KBM-7 (cell line): ENCODE results near the gene DDAH1.

Source experiments
- DNase-seq: peaks from one replicate; pipeline ENCODE4 v3.0.0-alpha.2; 2015
- in situ Hi-C: fragments of 300-500 bp; cut with MboI; formaldehyde crosslinking; loops from 2 replicates; pipeline ENCODE4 v1.14.3; 2020; ENCODE audit warnings: low sequenced_read_pairs, low pct_unique_long_range_greater_than_20kb, mixed read lengths

The DDAH1 gene

DNA sequence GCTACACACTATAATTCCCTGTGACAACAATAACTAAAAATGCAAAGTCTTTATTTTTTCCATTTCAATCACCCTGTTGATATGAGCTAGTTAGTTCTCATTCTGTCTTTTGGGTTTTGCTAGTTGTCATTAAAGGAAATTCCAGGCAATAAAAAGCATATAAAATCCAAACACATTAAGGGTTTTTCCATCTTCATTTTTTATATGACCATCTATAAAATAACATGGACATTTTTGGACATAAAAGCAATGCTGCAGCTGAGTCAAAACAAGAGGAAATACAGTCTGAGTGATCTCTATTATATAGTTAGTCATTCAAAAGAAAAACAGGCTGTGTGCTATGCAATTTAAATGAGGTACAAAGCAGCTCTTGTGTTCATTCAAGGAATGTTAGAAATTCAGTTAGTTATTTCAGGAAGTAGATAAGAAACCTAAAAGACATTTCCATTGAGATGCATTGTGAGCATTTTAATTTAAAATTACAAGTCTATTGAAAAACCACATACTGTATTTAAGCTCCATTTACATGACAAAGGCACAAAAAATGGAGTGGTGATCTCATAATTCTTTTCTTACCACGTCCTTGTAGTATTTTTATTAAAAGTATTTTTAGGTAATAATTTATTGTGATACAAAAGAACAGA lies 121.2 kb downstream of the DDAH1 start:
- no peak for DNase-seq
- in situ Hi-C loops: no loop called here

DNA sequence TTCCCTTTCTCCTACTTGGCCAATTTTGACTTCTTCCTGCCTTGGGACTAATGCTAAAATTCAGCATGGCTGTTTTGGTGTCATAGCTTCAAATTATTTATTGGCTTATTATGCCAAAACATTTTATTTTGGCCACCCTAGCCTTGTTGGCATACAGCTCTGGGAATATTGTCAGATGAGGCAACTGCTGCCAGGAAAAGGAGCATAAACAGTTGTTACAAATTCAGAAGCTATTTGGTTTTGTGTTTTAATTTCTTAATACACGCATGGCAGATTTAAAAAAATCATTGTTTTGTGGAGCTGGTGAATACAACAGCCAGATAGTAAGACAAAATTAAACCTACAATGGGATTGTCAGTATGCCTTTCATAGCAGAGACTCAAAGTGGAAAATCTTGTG lies 121.7 kb downstream of the DDAH1 start:
- DNase-seq: no peak

GRCh38 chr1:85342207-85342606 lies 122.8 kb downstream of the DDAH1 start:
- in situ Hi-C loops: no loop called here

More for the DNA sequence above, 121.7 kb downstream of the DDAH1 start:
- in situ Hi-C loops: no loop called here

GRCh38 chr1:85340427-85340826 lies 124.5 kb downstream of the DDAH1 start:
- no peak for DNase-seq
- in situ Hi-C loops: no loop called here

More at GRCh38 chr1:85342207-85342606, 122.8 kb downstream of the DDAH1 start:
- no peak for DNase-seq

GRCh38 chr1:85339656-85340399 lies 125.1 kb downstream of the DDAH1 start:
- DNase-seq: no peak
- in situ Hi-C loops: no loop called here

GRCh38 chr1:85339089-85339488 lies 125.9 kb downstream of the DDAH1 start:
- no peak for DNase-seq
- in situ Hi-C loops: no loop called here

DNA sequence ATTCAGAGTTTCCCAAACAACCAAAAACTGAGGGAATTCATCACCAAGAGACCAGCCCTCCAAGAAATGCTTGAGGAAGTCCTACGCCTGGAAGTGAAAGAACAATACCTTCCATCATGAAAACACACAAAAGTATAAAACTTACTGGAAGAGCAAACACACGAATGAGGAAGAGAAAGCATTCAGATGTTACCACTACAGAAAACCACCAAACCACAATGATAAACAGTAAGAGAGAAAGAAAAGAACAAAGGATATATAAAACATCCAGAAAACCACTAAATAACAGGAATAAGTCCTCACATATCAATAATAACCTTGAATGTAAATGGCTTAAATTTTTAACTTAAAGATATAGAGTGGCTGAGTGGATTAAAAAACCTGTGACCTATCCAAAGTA lies 130.0 kb downstream of the DDAH1 start:
- peak; percentile 78 for DNase-seq
- in situ Hi-C loops: no loop called here

- in situ Hi-C loops: no loop called here
- no peak for DNase-seq
Measured at GRCh38 chr1:85333186-85333585, 131.8 kb downstream of the DDAH1 start.

DNA sequence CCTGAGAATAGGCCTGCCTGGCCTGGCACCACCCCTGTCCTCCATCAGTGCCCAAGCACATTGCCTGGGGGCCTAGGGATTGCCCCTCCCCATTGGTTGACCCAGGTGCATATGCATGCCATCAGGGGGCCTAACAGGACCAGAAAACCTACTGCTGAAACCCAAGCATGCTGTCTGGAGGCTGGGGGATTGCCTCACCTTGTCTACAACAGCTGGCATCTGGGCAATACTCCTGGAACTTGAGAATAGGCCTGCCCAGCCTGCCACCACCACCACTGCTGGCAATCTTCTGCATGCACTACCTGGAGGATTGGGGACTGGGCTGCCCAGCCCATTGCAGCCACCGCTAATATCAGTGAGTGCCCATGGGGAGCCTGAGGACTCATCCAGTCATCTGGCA lies 132.4 kb downstream of the DDAH1 start:
- no peak for DNase-seq

GRCh38 chr1:85330711-85331290 lies 134.2 kb downstream of the DDAH1 start:
- in situ Hi-C loops: no loop called here
- DNase-seq: peak; percentile 57

More for the DNA sequence above, 132.4 kb downstream of the DDAH1 start:
- in situ Hi-C loops: no loop called here

DNA sequence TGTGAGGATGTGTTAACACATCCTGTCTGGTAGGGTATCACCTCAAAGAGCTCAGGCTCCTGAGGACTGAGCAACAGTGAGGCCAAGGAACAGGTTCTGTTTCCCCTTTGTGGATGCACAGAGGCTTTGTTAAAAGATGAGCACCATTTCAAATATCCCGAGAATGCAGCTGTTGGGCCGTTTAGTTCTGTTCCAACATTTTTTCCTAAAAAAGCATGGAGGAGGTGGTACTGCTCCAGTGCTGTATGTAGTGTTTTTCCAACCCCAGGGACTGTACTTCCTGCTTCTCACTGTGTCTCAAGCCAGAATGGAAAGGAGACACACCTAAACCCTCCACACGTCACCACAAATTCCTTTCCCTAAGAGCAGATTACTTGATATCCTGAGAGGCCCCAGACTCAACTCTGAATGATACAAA lies 134.7 kb downstream of the DDAH1 start:
- in situ Hi-C loops: no loop called here
- no peak for DNase-seq

GRCh38 chr1:85328713-85329397 lies 136.1 kb downstream of the DDAH1 start:
- in situ Hi-C loops: no loop called here
- DNase-seq: no peak

GRCh38 chr1:85327759-85328158 lies 137.2 kb downstream of the DDAH1 start:
- no peak for DNase-seq
- in situ Hi-C loops: no loop called here

DNA sequence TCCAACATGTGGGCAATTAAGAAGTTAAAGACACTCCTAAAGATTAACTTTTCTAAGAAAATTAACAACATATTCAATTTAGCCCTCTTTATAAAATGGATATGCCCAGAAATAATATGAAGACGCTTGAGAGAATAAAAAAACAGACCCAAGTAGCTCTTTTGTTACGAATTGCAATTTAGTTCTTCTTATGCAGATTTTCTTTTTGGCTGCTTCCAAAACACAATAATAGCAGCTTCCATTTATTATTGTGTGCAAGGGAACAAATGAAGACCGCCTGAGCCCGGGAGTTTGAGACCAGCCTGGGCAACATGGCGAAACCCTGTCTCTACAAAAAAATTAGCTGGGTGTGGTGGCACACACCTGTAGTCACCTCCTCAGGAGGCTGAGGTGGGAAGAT lies 138.1 kb downstream of the DDAH1 start:
- no peak for DNase-seq
- in situ Hi-C loops: no loop called here

DNA sequence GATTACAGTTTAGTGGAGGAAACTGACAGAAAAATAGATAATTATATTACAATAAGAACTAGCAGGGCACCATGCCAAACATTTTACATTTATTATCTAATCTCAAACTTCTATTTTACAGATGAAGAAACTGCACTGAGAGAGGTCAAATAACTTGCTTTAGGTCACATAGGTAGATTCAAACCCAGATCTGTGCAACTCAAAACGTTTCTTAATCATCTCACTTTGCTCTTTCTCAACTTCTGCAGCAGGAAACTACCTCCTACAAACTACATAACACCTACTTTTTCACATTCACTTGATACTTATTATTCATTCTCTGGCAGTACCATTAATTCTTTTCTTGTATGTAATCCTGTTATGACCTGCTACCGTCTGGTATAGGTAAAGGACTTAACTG lies 138.6 kb downstream of the DDAH1 start:
- in situ Hi-C loops: no loop called here
- no peak for DNase-seq

DNA sequence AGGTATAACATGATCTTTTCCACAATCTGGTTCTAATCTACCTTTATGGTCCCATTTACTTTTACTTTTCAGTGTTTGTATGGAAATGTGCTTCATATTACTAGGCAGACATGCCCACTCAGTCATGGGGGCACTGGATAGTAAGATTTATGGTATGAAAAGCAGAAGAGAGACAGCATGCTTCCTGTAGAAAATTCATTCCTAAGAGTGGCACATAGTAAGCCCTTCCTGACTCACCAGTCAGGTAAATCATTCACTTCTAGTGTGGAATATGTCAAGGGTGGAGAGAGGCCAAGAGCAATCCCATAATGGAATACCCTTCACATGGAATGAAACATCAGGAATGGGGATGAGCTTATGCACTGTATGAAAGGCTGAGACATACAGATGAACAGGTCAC lies 139.0 kb downstream of the DDAH1 start:
- in situ Hi-C loops: no loop called here
- no peak for DNase-seq

- DNase-seq: no peak
- in situ Hi-C loops: no loop called here
Measured at GRCh38 chr1:85323770-85324169, 141.2 kb downstream of the DDAH1 start.

DNA sequence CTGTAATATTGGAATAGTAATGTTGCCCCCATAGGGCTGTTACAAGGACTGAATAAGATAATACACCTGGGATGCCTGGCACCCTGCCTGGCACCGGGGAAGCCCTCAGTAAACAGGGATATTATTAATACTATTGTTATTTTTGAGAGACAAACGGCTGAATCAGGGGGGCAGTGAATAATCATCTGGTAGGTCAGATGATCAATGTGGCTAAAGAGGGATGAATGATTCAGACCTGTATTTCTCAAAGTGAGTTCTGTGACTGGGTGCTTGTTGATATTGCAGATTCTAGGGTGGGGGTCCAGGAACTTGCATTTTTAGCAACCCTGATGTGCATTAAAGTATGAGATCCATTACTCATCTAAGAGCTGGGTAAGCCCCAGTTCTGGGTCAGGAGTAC lies 142.3 kb downstream of the DDAH1 start:
- DNase-seq: no peak
- in situ Hi-C loops: no loop called here

DNA sequence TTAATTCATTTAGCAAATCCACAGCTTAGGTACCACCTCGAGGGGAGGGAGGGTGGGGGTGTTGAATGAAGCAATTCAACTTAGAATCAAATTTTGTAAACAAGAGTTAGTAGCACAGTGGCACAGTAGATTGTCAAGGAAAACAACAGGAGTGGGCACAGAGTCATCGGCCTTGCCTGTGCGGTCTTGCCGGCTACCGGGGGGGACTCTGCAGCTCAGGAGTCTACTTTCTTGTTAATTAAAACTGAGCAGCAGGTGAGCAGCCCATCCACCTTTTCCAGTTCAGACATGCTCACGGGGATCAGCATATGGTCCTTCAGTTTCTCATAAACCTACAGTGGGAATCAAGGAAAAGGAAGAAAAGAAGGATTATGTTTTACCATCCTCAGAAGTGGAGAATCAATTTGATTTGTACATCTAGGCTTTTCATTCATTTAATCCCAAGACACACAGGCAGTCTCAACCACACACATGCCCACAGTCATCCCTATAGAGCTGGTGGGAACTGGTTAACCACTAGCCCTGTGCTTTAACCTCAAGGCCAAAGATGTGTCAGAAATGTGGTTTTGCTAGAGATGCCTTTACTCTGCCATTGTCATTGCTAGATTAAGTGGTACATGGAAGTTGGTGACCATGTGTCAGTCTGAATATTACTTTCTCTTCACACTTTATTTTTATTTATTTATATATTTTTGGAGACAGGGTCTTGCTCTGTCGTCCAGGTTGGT lies 143.6 kb downstream of the DDAH1 start:
- in situ Hi-C loops: no loop called here
- peak; percentile 32 for DNase-seq
